ENCODE measurements around the gene SRP68. TPM values are rescaled to one million over a fixed set of nuclear protein-coding genes. Genes with fewer than 3 reads are reported as not detected.

SRP68 gene
- total and polyA plus RNA-seq, 4 donors = 30.8 to 68.9 (median 57.0) TPM

GRCh38 chr17:76018801-76019200, 53.5 kb downstream of the SRP68 start:
- Histone ChIP-seq H3K9me3 (ENCODE audit: control insufficient read depth in 4 of 4, insufficient read depth in 3 of 4, low read length in 3 of 4) (no peaks in the 10 kb centered on the region), H3K9ac (ENCODE audit: insufficient read depth in 1 of 2, low read length in 2 of 2) (no peak overlapping the region), H3K27ac (ENCODE audit: low read depth in 1 of 2, low read length in 1 of 2) (no peak overlapping the region), H3K4me3 (no peak overlapping the region), H3K4me1 (ENCODE audit: control insufficient read depth in 5 of 5, insufficient read depth in 5 of 5, low read length in 5 of 5) (peaks cover 0 to 3% (median 0%) of the 10 kb centered on the region in 5 donors), H3K27me3 (ENCODE audit: control insufficient read depth in 3 of 3, insufficient read depth in 3 of 3, low read length in 2 of 3) (no peaks in the 10 kb centered on the region), H3K36me3 (ENCODE audit: control insufficient read depth in 4 of 4, insufficient read depth in 4 of 4, low read length in 4 of 4) (peaks cover 0 to 11% (median 0%) of the 10 kb centered on the region in 4 donors)
- ATAC-seq (ENCODE audit: insufficient read depth, low FRiP score) = no peak
- WGBS, 2 donors = 92 to 96% methylated on average over 13 of the region's 13 CpGs
- no peak for DNase-seq
- TF ChIP-seq, protein P1, sequence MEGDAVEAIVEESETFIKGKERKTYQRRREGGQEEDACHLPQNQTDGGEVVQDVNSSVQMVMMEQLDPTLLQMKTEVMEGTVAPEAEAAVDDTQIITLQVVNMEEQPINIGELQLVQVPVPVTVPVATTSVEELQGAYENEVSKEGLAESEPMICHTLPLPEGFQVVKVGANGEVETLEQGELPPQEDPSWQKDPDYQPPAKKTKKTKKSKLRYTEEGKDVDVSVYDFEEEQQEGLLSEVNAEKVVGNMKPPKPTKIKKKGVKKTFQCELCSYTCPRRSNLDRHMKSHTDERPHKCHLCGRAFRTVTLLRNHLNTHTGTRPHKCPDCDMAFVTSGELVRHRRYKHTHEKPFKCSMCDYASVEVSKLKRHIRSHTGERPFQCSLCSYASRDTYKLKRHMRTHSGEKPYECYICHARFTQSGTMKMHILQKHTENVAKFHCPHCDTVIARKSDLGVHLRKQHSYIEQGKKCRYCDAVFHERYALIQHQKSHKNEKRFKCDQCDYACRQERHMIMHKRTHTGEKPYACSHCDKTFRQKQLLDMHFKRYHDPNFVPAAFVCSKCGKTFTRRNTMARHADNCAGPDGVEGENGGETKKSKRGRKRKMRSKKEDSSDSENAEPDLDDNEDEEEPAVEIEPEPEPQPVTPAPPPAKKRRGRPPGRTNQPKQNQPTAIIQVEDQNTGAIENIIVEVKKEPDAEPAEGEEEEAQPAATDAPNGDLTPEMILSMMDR (IDR thresholded peaks at IDR 0.05; ENCODE audit: control extremely low read depth, extremely low read depth) = no peak

DNA sequence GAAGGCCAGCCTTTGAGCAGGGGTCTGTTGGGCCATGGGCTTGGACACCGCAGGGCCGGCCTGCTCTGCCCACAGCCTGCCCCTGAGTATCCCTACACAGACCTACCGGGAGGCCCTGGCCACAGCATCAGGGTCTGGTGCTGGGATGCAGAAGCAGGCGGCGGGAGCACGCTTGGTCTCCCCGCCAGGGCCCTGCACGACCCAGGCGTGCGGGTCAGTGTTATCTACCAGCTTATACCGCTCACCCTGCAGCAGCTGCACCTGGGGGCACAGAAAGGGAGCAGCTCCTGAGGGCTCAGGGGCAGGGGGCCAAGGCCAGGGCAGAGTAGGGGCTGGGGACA, 54.0 kb downstream of the SRP68 start:
- DNase-seq (no peak), ATAC-seq (ENCODE audit: insufficient read depth, low FRiP score) (no peak)
- H3K36me3 ChIP-seq (ENCODE audit: control insufficient read depth in 4 of 4, insufficient read depth in 4 of 4, low read length in 4 of 4) = peaks cover 0 to 11% (median 0%) of the 10 kb centered on the region in 4 donors
- no peak overlapping the region for H3K27ac ChIP-seq (ENCODE audit: low read depth in 1 of 2, low read length in 1 of 2)
- no peak overlapping the region for H3K4me3 ChIP-seq
- H3K9me3 ChIP-seq (ENCODE audit: control insufficient read depth in 4 of 4, insufficient read depth in 3 of 4, low read length in 3 of 4) = no peaks in the 10 kb centered on the region
- WGBS, 2 donors = 86 to 94% methylated on average over 11 of the region's 11 CpGs
- peaks cover 0 to 3% (median 0%) of the 10 kb centered on the region in 5 donors for H3K4me1 ChIP-seq (ENCODE audit: control insufficient read depth in 5 of 5, insufficient read depth in 5 of 5, low read length in 5 of 5)
- no peak overlapping the region for H3K9ac ChIP-seq (ENCODE audit: insufficient read depth in 1 of 2, low read length in 2 of 2)
- no peaks in the 10 kb centered on the region for H3K27me3 ChIP-seq (ENCODE audit: control insufficient read depth in 3 of 3, insufficient read depth in 3 of 3, low read length in 2 of 3)
- TF ChIP-seq, protein P1 (IDR thresholded peaks at IDR 0.05; ENCODE audit: control extremely low read depth, extremely low read depth) = no peak

GRCh38 chr17:76017481-76018339, 54.6 kb downstream of the SRP68 start:
- H3K9me3 ChIP-seq (ENCODE audit: control insufficient read depth in 4 of 4, insufficient read depth in 3 of 4, low read length in 3 of 4) = no peaks in the 10 kb centered on the region

More at GRCh38 chr17:76017481-76018339, 54.6 kb downstream of the SRP68 start:
- ATAC-seq (ENCODE audit: insufficient read depth, low FRiP score) (no peak), DNase-seq (no peak)
- no peaks in the 10 kb centered on the region for H3K27me3 ChIP-seq (ENCODE audit: control insufficient read depth in 3 of 3, insufficient read depth in 3 of 3, low read length in 2 of 3)
- TF ChIP-seq, protein P1 (IDR thresholded peaks at IDR 0.05; ENCODE audit: control extremely low read depth, extremely low read depth) = no peak
- no peak overlapping the region for H3K4me3 ChIP-seq
- 94 to 96% methylated on average over 21 of the region's 21 CpGs for WGBS, 2 donors
- H3K36me3 ChIP-seq (ENCODE audit: control insufficient read depth in 4 of 4, insufficient read depth in 4 of 4, low read length in 4 of 4) = peaks cover 0 to 9% (median 0%) of the 10 kb centered on the region in 4 donors
- H3K27ac ChIP-seq (ENCODE audit: low read depth in 1 of 2, low read length in 1 of 2) = no peak overlapping the region
- H3K4me1 ChIP-seq (ENCODE audit: control insufficient read depth in 5 of 5, insufficient read depth in 5 of 5, low read length in 5 of 5) = peaks cover 0 to 3% (median 0%) of the 10 kb centered on the region in 5 donors
- H3K9ac ChIP-seq (ENCODE audit: insufficient read depth in 1 of 2, low read length in 2 of 2) = no peak overlapping the region

Data from lung (tissue), 12 donors.